HG02610 (cell line): ENCODE measurements around the gene SSC5D.
"Not testable (repeated sequence)": the region's sequence is repeated elsewhere in the genome, so short reads cannot be mapped to it uniquely, and the experiment has no call there.

Experiments
- ATAC-seq: cut with Tn5 transposase; IDR thresholded peaks from one replicate; pipeline ENCODE4 v1.9.1; 2021; ENCODE audit warnings: mild to moderate bottlenecking, moderate library complexity; ENCODE audit not compliant: unreplicated experiment

SSC5D gene

GRCh38 chr19:55502197-55502952 is 14.1 kb downstream of the SSC5D start:
- ATAC-seq: no peak

- ATAC-seq: no peak
Observed at GRCh38 chr19:55503157-55503501, 14.9 kb downstream of the SSC5D start.

- peak; percentile 88 for ATAC-seq
Observed at GRCh38 chr19:55503502-55504251, 15.4 kb downstream of the SSC5D start.

- no peak for ATAC-seq
Observed at GRCh38 chr19:55504252-55504603, 16.0 kb downstream of the SSC5D start.

- ATAC-seq: no peak
Observed at GRCh38 chr19:55504981-55505380, 16.7 kb downstream of the SSC5D start.

GRCh38 chr19:55508120-55508519 is 19.9 kb downstream of the SSC5D start:
- no peak for ATAC-seq

GRCh38 chr19:55516878-55517620 is 28.8 kb downstream of the SSC5D start:
- ATAC-seq: peak; percentile 96

GRCh38 chr19:55519451-55520311 is 31.4 kb downstream of the SSC5D start:
- ATAC-seq: no peak

GRCh38 chr19:55520691-55521292 is 32.6 kb downstream of the SSC5D start:
- ATAC-seq: no peak

- ATAC-seq: no peak
Observed at GRCh38 chr19:55525289-55526101, 37.3 kb downstream of the SSC5D start.

GRCh38 chr19:55526216-55527196 is 38.3 kb downstream of the SSC5D start:
- ATAC-seq: no peak

- no peak for ATAC-seq
Observed at GRCh38 chr19:55527197-55528029, 39.2 kb downstream of the SSC5D start.

- ATAC-seq: no peak
Observed at GRCh38 chr19:55528030-55528803, 40.0 kb downstream of the SSC5D start.

- no peak for ATAC-seq
Observed at GRCh38 chr19:55529636-55530234, 41.5 kb downstream of the SSC5D start.

GRCh38 chr19:55530996-55531395 is 42.8 kb downstream of the SSC5D start:
- no peak for ATAC-seq

- not testable (repeated sequence) for ATAC-seq
Observed at GRCh38 chr19:55534280-55534679, 46.0 kb downstream of the SSC5D start.
